Breast epithelium (tissue), 3 donors: ENCODE measurements around the gene GSG1L2.

Experiments
- CTCF ChIP-seq, 3 donors: fragments of 450-650 bp; IDR thresholded peaks; one replicate each; pipeline ENCODE4 v1.5.1; 2016 to 2017; ENCODE audit warnings: antibody characterized with exemption in 3 of 3, mild to moderate bottlenecking in 3 of 3, moderate library complexity in 3 of 3
- POLR2A ChIP-seq: fragments of 450-650 bp; IDR thresholded peaks from one replicate; pipeline ENCODE4 v1.6.1; 2016; ENCODE audit warnings: antibody characterized with exemption, mild to moderate bottlenecking, moderate library complexity

- no peak for TF ChIP-seq CTCF (IDR thresholded peaks at IDR 0.05)
- TF ChIP-seq POLR2A, result no peak
Measured at GRCh38 chr17:9842057-9842758, 20.3 kb upstream of the GSG1L2 start.
